ENCODE results near the gene EIF4B.
A peak's percentile ranks its signal among the peaks of the same experiment; 100 is the strongest.

Gene EIF4B

GRCh38 chr12:53044896-53045695 is 38.8 kb downstream of the EIF4B start:
- no peak for DNase-seq (ENCODE audit: low read depth in 1 of 2, low spot score in 1 of 2)

DNA sequence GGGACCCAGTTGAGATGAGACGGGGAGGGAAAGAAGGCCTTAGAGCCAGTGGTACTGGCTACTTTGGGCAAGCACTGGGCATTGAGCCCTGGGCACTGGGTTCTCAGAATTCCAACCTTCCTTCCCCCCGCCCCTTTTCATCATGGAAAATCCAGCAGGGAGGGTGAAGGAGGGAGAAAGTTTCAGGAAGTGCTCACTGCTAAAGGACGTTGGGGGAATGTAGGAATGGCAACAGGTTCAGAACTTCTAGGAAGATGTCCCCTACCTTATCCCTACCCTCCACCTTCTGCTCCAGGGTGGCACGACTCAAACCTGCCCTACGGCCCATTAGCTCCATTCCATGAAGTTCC is 39.4 kb downstream of the EIF4B start:
- no peak for DNase-seq (ENCODE audit: low read depth in 1 of 2, low spot score in 1 of 2)

GRCh38 chr12:53046655-53047220 is 40.5 kb downstream of the EIF4B start:
- peak in 1 of 2 donors; percentile 17 for DNase-seq (ENCODE audit: low read depth in 1 of 2, low spot score in 1 of 2)

- peak; percentile 59 to 64 for DNase-seq (ENCODE audit: low read depth in 1 of 2, low spot score in 1 of 2)
These were observed 41.2 kb downstream of the EIF4B start for GRCh38 chr12:53047221-53048032.

DNA sequence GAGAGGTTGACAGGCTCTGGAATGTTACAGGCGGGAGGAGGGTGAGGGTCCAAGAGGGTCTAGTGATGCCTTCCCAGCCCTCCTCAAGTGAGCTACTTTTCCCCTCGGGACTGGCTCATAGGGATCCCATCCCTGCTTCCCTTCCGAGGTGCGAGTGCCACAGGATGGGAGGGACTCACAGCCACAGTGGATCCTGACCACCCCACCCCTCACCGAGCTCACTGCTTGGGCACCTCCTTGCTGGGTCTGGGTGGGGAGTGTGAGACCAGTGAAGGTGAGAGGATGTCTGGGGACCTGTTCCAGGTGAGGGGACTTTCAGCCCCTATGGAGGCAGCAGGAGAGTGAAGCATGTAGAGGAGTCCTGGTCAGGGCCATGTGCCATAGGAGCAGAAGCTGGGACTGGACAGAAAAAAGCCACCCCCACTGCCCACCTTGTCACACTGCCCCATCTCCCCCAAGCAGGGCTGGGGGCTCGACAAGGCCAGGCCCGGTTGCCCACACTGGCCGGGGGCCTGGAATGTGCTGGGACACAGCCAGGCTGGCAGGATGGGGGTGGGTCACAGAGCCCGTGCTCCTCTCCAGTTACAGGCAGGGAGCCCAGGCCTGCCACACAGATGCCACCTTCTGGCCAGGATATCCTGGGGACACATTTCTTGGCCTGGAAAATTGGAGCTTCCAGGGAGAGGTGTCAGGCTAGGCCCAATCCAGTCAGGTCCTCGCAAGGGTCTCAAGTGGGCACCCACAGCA is 42.0 kb downstream of the EIF4B start:
- DNase-seq (ENCODE audit: low read depth in 1 of 2, low spot score in 1 of 2), result no peak

GRCh38 chr12:53048780-53049401 is 42.6 kb downstream of the EIF4B start:
- no peak for DNase-seq (ENCODE audit: low read depth in 1 of 2, low spot score in 1 of 2)

- no peak for DNase-seq (ENCODE audit: low read depth in 1 of 2, low spot score in 1 of 2)
These were observed 43.5 kb downstream of the EIF4B start, which contains the start of gene TNS2 for GRCh38 chr12:53049571-53050318. Gene TNS2, plus strand, starts transcription at chr12:53050065. Its CDS starts 121 bp downstream, at chr12:53050186.

DNA sequence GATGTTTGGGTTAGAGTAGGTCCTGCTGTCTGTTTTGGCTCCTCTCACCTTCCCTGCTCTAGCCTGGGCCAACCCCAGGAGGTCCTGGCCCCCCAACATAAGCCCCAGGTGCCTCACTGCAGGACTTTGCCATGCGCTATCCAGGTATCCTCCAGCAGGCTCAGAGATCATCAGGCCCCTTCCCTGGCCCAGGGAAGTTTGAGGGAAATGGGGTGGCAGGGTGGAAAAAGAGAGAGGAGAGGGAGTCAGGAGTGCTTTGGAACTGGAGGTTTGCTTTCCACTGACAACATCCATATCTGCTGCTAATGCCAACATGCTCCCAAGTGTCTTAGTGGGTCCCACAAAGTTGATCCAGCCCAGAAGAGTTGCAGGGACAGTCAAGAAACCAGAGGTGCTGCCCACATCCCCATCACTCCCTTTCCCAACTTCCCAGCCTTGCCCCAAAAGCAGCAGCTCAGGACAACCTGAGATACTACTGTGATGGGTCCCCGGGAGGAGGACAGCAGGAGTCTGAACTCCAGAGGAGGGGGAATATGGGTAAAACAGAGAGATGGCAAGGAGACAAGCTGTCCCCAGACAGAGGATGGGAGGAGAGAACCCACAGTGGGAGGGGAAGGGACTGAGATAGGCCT is 44.3 kb downstream of the EIF4B start:
- DNase-seq (ENCODE audit: low read depth in 1 of 2, low spot score in 1 of 2), result no peak

- no peak for DNase-seq (ENCODE audit: low read depth in 1 of 2, low spot score in 1 of 2)
These were observed 45.0 kb downstream of the EIF4B start for GRCh38 chr12:53051058-53051880.

- DNase-seq (ENCODE audit: low read depth in 1 of 2, low spot score in 1 of 2), result no peak
These were observed 45.7 kb downstream of the EIF4B start for GRCh38 chr12:53051881-53052412.

GRCh38 chr12:53052419-53053217 is 46.4 kb downstream of the EIF4B start:
- no peak for DNase-seq (ENCODE audit: low read depth in 1 of 2, low spot score in 1 of 2)

- DNase-seq (ENCODE audit: low read depth in 1 of 2, low spot score in 1 of 2), result peak; percentile 25 to 28
These were observed 47.2 kb downstream of the EIF4B start for GRCh38 chr12:53053218-53054111.

- peak; percentile 85 for DNase-seq (ENCODE audit: low read depth in 1 of 2, low spot score in 1 of 2)
These were observed 48.0 kb downstream of the EIF4B start for GRCh38 chr12:53054112-53054878.

DNA sequence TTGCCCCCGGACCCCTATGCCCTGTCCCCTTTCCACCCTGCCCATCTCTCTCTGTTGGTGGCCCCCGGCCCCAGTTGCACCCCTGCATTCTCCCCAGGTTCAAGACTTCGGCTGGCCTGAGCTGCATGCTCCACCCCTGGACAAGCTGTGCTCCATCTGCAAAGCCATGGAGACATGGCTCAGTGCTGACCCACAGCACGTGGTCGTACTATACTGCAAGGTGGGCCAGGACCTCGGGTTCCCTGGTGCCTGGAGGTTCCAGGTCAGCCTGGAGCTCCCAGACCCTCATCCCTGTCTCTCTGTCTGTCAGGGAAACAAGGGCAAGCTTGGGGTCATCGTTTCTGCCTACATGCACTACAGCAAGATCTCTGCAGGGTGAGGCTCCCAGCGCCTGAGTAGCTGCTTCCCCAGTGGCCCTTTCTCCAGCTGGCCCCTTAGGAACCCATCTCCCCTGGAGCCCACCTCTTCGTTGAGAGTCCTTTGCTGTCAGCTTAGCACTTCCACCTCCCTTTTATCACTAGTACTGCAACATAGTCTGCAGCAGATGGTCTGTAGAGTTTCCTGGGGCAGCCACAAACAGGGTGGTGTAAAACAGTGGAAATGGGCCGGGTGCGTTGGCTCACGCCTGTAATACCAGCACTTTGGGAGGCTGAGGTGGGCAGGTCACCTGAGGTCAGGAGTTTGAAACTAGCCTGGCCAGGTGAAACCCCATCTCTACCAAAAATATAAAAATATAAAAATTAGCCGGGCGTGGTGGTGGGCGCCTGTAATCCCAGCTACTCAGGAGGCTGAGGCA is 49.4 kb downstream of the EIF4B start:
- no peak for DNase-seq (ENCODE audit: low read depth in 1 of 2, low spot score in 1 of 2)

DNA sequence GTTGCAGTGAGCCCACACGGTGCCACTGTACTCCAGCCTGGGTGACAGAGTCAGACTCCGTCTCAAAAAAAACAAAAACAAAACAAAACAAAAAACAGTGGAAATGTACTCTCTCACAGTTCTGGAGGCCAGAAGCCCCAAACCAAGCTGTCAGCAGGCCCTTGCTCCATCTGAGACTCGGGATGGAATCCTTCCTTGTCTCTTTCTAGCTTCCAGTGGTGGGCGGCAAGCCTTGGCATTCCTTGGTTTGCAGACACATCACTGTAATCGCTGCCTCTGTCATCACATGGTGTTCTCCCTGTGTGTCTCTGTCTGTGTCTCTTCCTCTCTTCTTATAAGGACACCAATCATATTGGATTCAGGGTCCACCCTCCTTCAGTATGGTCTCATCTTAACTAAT is 50.0 kb downstream of the EIF4B start:
- no peak for DNase-seq (ENCODE audit: low read depth in 1 of 2, low spot score in 1 of 2)

Measured in stimulated activated CD4-positive, alpha-beta T cell treated with anti-CD3 and anti-CD28 coated beads, Interleukin-15, amount 100 ng/mL, for 1 hour (primary cell).